22Rv1 (cell line): ENCODE results near the gene FGD1.

Experiments used
- CTCF ChIP-seq: fragments of 450-650 bp; IDR thresholded peaks from 2 replicates; pipeline ENCODE4 v1.5.1; 2017; ENCODE audit warnings: mild to moderate bottlenecking
- ZFX ChIP-seq: fragments of 450-650 bp; IDR thresholded peaks from 2 replicates; pipeline ENCODE4 v1.6.1; 2017; ENCODE audit warnings: antibody characterized with exemption, borderline replicate concordance

- TF ChIP-seq CTCF (no peak), ZFX (no peak)
Measured at GRCh38 chrX:54415534-54416350, 80.3 kb downstream of the FGD1 start.
